GM13976 (cell line): ENCODE results near the gene MYLK.

Experiments used
- DNase-seq: peaks from one replicate; pipeline ENCODE4 v3.0.0; 2012; ENCODE audit warnings: low spot score
- CTCF ChIP-seq: IDR thresholded peaks from 2 replicates; pipeline ENCODE4 v1.5.1; 2012; ENCODE audit warnings: borderline replicate concordance, mild to moderate bottlenecking; ENCODE audit not compliant: insufficient read depth; ENCODE audit errors: extremely low read depth, missing control alignments, control extremely low read depth
- in situ Hi-C: fragments of 300-500 bp; cut with MboI; formaldehyde crosslinking; loops from one replicate; pipeline ENCODE4 v1.12.0; 2022; ENCODE audit warnings: low sequenced_read_pairs, mixed read lengths, inconsistent platforms; ENCODE audit not compliant: unreplicated experiment

The MYLK gene

GRCh38 chr3:123808812-123809211 lies 75.3 kb downstream of the MYLK start:
- no peak for TF ChIP-seq CTCF
- in situ Hi-C loops, result no loop called here
- DNase-seq, result no peak

GRCh38 chr3:123807820-123808219 lies 76.3 kb downstream of the MYLK start:
- TF ChIP-seq CTCF, result no peak
- in situ Hi-C loops, result no loop called here
- no peak for DNase-seq

GRCh38 chr3:123805504-123805903 lies 78.6 kb downstream of the MYLK start:
- no peak for TF ChIP-seq CTCF
- in situ Hi-C loops, result no loop called here
- no peak for DNase-seq

- in situ Hi-C loops, result no loop called here
- no peak for DNase-seq
- no peak for TF ChIP-seq CTCF
Observed at GRCh38 chr3:123805101-123805500, 79.0 kb downstream of the MYLK start.

- in situ Hi-C loops, result no loop called here
- DNase-seq, result no peak
- no peak for TF ChIP-seq CTCF
Observed at GRCh38 chr3:123804676-123805075, 79.5 kb downstream of the MYLK start.

GRCh38 chr3:123803521-123803920 lies 80.6 kb downstream of the MYLK start:
- TF ChIP-seq CTCF, result no peak
- in situ Hi-C loops, result no loop called here
- DNase-seq, result no peak

- TF ChIP-seq CTCF, result no peak
- in situ Hi-C loops, result no loop called here
- no peak for DNase-seq
Observed at GRCh38 chr3:123802007-123802625, 82.0 kb downstream of the MYLK start.
